GM11168 (cell line): ENCODE data around the gene IRX1.

Experiments used
- in situ Hi-C: fragments of 300-500 bp; cut with MboI; formaldehyde crosslinking; loops from one replicate; pipeline ENCODE4 v1.12.0; 2022; ENCODE audit warnings: low sequenced_read_pairs; ENCODE audit not compliant: unreplicated experiment

The IRX1 gene

GRCh38 chr5:3600106-3601060, 4.8 kb downstream of the IRX1 start:
- in situ Hi-C loops = no loop called here

- in situ Hi-C loops = no loop called here
Observed at GRCh38 chr5:3601061-3601710, 5.6 kb downstream of the IRX1 start.

- in situ Hi-C loops = no loop called here
Observed at GRCh38 chr5:3601911-3602782, 6.5 kb downstream of the IRX1 start.

GRCh38 chr5:3602785-3603502, 7.3 kb downstream of the IRX1 start:
- in situ Hi-C loops = no loop called here

- in situ Hi-C loops = no loop called here
Observed at GRCh38 chr5:3604501-3604900, 8.9 kb downstream of the IRX1 start.

- in situ Hi-C loops = no loop called here
Observed at GRCh38 chr5:3605298-3606010, 9.8 kb downstream of the IRX1 start.

GRCh38 chr5:3606121-3606831, 10.6 kb downstream of the IRX1 start:
- in situ Hi-C loops = no loop called here

- in situ Hi-C loops = no loop called here
Observed at GRCh38 chr5:3607541-3608181, 12.0 kb downstream of the IRX1 start.

GRCh38 chr5:3609120-3609681, 13.6 kb downstream of the IRX1 start:
- in situ Hi-C loops = no loop called here

- in situ Hi-C loops = no loop called here
Observed at GRCh38 chr5:3612591-3613042, 17.0 kb downstream of the IRX1 start.

GRCh38 chr5:3613726-3614125, 18.1 kb downstream of the IRX1 start:
- in situ Hi-C loops = no loop called here

- in situ Hi-C loops = no loop called here
Observed at GRCh38 chr5:3615217-3615616, 19.6 kb downstream of the IRX1 start.

- in situ Hi-C loops = no loop called here
Observed at GRCh38 chr5:3615829-3616228, 20.2 kb downstream of the IRX1 start.

- in situ Hi-C loops = no loop called here
Observed at GRCh38 chr5:3619579-3619978, 23.9 kb downstream of the IRX1 start.

- in situ Hi-C loops = no loop called here
Observed at GRCh38 chr5:3622961-3623360, 27.3 kb downstream of the IRX1 start.

GRCh38 chr5:3625626-3626025, 30.0 kb downstream of the IRX1 start:
- in situ Hi-C loops = no loop called here

GRCh38 chr5:3634061-3634460, 38.4 kb downstream of the IRX1 start:
- in situ Hi-C loops = no loop called here

GRCh38 chr5:3639175-3639574, 43.5 kb downstream of the IRX1 start:
- in situ Hi-C loops = no loop called here
